GF-D8 (cell line): ENCODE results near the gene PSPN.

Experiments used
- DNase-seq: peaks from one replicate; lab custom pipeline; 2025; lab: John Stamatoyannopoulos, UW

PSPN gene, protein sequence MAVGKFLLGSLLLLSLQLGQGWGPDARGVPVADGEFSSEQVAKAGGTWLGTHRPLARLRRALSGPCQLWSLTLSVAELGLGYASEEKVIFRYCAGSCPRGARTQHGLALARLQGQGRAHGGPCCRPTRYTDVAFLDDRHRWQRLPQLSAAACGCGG

DNA sequence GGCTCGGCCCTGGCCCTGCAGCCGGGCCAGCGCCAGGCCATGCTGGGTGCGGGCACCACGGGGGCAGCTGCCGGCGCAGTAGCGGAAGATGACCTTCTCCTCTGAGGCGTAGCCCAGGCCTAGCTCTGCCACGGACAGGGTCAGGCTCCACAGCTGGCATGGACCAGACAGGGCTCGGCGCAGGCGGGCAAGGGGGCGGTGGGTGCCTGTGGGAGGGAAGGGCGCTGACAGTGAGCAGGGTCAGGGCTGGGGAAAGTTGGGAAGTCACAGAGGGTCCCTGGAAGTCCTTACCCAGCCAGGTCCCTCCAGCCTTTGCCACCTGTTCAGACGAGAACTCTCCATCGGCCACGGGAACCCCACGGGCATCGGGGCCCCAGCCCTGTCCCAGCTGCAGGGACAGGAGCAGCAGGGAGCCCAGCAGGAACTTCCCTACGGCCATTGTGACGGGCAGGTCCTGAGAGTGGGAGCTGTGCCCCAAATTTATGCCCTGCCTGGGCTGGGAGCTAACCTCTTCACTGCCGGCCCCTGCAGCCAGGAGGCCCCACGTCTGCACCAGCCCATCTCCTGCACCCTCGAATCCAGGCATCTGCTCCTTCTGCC, at the start of gene PSPN:
Gene PSPN, minus strand, starts transcription at position 523 of the 600 bp plus-strand sequence. Its CDS starts 84 bp downstream, at position 439.
- no peak for DNase-seq

DNA sequence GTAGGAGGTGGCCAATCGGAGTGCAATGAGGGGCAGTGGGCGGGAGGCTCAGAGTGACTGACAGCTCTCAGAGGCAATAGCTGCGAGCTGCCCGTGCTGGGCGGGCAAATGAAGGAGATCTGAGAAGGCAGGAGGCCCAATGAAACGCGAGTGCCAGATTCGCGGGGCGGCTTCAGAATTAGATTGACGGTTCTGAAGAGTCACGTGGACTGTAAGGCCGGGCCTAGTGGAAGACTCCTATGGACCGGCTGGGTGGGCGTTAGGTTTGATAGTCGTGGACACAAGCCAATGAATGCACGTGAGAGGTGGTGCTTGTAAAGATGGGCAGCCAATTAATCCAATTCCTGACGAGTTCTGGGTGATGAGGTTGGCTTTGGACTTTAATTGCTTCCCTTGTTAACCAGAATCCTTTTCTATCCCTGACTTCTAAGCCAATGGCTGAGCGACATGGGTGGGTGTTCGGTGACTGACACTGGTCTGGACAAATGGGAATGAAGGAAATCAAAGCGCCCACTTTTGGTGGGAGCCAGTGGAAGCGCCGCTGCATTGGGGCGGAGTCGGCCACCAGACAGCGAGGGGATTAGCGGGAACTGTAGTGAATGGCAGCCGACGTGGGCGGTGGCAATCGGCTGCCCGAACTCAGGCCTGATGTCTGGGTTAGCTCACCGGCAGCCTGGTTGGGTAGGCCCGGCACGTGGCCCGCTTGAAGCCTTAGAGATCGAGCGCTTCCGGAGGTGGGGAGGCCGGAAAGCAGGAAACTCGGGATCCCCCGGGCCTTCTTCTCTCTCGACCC, 49.4 kb upstream of the PSPN start:
- peak; percentile 100 for DNase-seq

DNA sequence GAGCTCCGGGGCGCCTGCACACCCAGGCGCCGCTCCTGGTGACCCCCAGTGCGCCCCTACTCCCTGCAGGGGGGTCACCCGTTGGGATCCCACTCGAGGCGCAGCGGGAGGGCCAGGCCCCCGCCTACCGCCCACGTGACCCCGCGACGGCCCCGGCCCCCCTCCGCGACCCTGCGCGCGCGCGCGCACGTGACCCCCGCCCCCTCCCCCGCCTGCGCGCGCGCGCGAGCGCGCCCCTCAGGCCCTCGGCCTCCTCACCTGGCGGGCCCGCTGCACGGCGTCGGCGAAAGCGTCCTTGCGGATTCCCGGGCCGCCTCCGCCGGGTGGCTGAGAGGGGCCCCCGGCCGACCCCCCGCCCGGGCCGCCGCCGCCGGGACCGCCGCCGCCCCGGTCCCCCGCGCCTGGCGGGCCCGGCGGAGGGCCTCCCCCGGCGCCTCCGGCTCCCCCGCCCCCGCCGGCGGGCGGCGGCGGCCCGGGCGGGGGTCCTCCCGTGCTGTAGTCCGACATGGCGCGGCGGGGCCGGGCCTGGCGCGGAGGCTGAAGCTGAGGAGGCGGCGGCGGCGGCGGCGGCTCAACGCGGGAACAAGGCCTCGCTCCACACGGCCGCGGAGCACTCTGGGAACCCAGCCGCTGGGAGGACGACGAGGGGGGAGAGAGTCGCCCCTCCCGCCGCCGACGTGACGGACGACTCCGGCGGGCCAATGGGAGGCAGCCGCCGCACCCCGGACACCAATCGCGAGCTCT, 48.6 kb upstream of the PSPN start, which contains the start of gene KHSRP:
Gene KHSRP, minus strand, starts transcription at position 617 of the 744 bp plus-strand sequence. Its CDS starts 110 bp downstream, at position 507.
- DNase-seq: no peak

DNA sequence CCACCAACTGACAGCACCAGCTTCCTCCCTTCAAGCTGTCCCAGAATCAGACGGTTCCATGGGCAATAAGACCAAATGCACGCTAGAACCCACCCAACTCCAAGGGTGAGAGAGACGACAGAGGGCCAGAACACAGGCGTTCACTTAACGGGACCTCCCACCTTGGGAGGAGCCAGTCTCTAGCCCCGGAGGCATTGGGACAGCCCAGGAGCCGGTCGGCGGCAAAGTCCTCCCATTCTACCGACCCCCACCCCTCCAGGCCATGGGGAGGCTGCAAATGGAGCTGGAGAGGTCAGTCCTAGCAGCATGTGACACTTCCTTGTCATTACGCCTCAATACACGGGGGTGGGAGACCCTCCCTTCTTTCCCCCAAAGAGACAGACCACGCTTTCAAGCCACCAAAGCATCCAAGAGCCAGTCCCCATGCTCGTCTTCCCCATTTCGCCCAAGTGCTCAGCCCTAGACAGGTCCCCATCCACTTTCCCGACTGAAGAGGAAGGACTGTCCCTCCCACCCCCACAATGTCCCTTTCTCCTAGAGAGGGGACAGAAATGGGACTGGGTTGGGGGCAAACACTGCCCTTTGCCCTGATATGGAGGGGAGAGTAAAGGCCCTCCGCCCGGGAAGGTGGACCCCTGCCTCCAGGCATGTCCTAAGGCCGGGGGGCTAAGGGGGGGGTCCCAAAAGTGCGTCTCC, 47.9 kb upstream of the PSPN start:
- no peak for DNase-seq

DNA sequence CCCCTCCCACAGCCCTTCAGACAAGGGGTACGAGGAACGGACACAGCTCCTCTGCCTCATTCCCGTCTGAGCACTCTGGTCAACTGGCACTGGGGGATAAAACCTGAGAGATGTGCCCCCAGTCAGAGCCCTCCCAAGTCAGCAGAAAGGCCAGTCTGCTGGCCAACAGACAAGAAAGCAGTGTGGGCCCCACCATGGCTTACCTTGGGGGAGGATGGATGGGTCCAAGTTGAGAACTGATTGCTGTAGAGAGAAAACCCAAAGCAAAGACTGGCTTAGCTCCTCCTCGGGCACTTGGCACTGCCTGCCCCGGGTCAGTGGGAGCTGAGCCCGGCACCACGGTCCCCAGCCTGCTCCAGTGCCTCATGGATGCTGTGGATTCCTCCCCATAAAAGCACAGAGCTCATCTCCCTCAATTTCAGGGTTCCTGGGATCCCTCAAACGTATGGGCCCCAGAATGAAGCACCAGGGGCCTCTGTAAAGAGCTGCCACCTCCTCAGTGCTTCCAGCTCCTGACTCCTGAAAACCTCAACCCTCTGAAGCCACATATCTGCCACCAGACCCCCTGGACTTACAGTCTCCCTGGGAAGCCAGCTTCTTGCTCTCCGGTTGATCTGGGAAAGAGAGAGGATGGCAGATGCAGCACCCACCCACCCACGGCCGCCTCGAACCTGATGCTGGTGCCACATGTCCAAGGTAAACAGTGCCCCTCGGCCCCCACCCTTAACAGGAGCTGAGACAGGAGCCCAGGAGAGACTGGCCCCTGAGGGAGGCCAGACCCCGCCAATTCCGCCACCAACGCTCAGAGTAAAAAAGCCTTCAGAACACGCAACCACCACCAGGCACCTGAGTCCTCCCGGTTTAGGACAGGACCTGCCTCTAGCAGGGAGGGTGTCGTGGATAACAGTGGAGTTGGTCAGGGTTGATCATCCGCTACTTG, 45.6 kb upstream of the PSPN start:
- no peak for DNase-seq

DNA sequence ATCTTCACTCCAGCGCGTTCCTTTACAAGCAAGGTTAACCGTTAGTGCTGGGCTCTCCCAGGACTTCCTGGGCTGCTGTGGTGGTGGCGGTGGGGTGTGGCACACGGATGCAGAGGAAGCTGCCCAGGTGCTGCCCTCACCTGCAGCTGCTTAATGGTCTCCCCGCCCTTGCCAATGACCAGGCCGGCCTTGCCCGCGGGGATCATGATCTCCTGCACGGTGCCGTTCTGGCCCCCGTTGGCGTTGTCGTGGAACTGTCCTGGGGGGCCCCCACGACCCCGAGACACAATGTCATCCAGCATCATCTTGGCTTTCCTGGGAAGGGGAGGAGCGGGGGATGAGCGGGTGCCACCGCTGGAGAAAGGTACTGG, 42.8 kb upstream of the PSPN start:
- DNase-seq: no peak

DNA sequence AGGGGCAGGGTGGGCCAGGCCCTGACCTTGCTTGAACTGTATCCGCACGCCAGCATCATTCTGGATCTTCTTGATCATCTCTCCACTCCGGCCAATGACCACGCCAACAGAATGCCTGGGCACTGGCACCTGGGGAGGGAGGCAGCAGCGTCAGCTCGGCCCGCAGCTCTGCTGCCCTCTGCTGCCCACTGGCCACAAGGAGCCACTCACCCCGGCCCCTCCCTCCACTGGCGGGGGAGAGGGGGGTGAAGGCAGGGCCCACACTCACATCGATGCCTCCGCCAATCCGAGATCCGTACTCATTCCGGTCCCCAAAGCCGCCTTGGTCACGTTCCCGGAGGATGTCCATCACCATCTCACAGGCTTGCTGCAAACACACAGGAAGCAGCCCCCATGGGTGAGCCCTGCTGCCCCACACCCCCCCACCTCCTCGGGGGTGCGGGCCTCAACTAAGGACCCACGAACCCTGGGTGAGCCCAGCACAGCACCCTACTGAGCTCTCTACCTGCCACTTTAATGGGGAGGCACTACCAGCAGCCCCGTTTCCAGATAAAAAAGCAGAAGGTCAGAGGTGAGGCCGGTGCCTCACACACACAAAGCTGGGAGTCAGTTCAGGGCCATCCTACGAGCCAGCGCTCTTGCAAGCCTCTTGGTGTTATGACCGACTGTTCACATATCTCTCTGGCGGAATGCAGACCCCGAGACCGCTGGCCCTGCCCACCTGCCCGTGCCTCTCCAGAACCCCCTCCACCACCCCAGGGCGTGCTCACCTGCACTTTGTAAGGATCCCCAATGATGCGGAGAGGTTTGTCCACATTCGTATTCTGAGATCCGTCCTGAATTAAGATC, 42.2 kb upstream of the PSPN start:
- DNase-seq: no peak

DNA sequence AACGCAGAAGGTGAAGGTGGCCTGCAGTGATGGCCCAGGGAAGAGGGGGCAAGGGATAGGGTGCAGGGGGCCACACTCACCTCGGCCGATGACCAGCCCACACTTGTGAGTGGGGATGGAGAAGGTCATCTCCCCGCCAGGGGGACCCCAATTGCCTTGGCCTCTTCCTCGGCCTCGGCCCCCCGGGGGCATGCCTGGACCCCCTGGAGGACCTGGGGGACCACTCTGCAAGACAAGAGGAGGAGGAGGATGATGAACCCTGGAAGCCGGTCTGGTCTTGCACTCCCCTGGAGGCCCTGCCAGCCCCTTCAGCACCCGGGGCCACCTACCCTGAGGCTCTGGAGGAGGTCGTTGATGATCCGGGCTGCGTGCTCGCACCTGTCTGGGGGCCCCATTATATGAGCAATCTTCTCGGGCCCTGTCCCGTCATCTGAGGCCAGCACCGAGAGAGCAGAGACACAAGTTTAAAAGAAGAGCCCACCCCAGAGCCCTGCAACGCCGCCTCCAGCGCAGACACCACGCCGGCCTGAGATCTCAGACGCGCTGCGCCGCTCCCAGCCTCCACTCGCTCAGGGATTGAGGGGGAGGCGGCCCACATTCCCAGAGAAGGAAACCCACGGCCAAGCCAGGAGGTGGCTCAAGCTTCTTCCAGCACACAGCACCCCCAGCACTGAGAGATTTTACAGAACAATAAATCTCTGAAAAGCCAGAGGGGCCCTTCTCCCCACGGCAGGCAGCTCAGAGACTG, 41.1 kb upstream of the PSPN start:
- no peak for DNase-seq

DNA sequence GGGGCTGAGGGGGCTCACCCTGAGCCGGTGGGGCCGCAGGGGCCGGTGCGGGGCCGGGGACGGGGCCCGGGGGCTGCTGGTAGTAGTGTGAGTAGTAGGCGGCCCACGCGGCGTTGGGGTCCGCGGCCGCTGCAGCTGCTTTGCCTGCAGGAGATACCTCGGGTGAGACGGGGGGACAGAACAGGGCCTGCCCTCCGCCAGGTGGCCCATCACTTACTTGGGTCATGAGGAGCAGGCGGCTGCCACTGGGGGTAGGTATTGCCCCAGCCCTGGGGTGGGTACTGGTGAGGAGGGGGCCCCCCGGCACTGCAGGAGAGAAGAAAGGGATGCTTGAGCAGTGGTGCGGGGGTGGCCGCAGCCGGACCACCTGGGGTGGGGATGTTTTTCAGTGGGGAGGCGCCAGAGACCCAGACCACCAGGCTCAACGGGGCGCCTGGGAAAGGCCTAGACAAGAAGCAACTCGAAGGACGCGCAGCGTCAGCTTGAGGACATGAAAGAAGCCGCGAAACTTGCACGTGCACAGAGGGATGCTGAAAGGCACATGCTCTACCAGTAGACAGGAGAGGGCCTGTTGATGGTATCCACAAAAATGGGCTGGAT, 40.0 kb upstream of the PSPN start:
- no peak for DNase-seq

DNA sequence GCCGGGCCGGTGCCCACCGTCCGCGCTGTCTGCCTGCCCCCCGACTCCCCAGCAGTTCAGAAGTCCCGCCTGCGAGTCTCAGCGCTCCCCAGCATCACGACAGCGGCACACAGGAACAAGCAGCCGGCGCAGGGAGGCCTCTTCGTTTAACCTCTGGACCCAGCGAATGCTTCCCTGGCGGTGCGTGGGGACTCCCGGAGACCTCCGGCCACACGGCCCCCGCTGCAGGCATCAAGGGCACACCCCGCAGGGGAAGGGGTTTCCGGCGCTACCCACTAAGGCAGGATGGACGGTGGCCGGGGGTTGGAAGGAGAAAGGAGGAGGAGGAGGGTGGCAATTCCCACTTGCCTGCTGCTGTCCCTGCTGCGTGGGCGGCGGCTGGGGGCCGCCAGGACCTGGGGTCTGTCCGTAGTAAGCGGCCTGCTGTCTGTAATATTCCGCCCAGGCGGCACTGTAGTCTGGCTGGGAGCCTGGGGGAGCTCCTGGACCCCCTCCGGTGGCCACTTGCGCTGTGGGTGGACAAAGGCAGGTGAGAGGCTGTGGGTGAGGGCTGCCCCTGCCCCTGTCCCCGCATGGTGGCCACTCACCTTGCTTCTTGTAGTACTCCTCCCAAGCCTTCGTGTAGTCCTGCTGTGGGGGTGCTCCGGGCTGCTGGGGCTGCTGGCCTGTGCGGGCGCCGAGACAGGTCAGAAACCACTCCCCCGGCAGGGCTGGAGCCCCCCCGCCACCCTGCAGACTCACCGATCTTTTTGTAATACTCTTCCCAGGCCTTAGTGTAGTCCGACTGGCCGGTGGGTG, 39.3 kb upstream of the PSPN start:
- DNase-seq: no peak

DNA sequence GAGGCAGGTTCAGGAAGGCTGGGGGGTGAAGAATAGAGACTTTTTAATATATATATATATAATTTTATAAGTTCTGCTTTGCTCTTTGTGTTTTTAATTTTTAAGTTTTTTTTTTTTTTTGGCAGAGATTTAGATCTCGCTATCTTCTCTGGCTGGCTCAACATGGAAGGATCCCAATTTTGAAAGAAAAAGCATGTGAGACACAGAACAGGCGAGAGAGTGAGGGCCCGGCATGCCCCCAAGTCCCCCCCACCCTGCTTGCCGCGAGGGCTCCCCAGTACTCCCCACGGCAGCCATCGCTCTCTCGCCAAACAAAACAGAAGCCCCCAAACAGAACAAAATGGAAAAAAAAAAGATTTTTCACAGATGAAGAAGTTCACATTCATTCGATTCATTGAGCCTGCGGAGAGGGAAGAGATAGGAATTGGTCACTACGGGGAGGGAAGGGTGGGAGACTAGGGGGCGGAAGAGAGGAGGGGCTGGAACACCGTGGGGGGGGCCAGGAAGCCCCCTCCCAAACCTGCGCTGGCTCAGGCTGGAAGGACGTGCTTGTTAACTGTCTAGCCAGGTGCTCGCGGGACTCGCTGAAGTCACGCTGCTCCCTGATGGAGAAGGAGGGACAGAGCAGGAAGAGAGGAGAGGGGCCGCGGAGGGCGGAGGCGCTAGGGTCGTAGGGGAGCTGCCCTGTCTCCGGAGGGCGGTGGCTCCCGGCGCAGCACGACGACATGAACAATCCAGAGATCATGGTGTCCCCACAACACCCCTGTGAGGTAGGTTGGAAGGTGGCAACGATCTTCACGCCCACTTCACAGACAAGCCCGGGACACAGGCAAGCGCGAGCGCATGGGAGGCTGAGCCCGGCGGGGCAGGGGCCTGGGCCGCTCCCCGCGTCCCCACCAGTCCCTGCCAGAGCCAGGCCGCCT, 38.2 kb upstream of the PSPN start:
- no peak for DNase-seq

DNA sequence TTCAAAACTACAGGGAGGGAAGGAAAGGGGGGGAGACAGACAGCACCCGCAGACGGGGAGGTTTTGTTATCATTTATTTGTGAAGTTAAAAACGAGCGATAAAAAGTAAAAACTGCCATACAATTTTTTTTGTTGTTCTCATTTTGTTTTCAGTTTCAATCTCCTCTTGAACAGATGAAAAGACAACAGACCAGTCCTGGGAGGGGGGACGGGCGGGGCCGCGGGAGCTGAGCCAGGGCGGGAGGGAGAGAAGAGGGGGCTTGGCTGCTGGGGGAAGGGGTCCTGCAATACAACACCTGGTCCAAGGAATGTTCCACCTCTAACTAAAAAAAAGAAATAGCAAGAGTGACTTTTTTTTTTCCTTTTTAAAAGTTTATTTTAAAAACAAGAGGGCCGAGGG, 37.6 kb upstream of the PSPN start:
- DNase-seq: no peak

DNA sequence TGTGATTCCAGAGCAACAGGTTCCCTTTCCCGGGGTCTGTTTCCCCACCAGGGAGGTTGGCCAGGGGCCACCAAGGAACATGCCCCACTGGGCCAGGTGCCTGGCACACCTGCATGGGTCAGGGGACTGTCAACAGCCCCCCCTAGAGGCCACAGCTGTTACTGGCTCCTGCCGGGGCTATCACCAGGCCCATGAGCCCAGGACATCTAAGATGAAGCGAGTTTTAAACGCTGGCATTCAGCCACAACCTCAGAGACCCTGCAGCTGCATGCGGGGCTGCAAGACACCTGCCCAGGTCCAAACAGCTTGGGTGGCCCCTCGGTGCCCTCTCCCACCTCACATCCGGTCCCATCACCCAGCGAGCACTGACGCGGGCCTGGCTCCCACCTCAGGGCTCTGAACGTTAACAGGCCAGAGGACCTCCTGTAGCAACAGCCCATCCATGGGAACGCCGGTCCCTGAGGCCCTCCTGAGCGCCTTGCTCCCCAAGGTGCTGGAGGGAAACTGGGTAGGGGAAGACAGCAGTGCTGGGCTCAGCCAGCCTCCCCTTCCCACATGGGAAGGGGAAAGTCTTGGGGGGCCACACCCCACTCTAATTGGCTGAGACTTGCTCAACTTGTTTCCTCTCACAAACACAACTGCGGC, 36.8 kb upstream of the PSPN start:
- no peak for DNase-seq

DNA sequence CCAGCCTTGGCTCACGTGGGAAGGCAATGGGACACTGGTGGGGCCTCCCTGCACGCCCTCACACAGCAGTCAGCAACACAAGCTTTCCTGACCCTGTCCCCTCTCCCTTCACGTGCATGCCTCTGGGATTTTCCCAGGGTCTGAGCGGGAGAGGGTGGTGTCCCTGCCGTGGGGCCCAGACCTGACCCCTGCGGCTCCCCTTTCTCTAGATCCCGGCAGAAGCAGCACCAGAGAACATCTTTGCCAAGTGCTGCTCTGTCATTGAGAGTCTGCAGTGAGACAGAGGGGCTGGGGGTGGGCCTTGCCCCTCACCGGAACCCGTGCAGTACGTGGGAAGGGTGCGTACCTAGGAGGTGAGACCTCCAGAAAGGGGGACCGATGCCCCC, 36.3 kb upstream of the PSPN start:
- DNase-seq: no peak

DNA sequence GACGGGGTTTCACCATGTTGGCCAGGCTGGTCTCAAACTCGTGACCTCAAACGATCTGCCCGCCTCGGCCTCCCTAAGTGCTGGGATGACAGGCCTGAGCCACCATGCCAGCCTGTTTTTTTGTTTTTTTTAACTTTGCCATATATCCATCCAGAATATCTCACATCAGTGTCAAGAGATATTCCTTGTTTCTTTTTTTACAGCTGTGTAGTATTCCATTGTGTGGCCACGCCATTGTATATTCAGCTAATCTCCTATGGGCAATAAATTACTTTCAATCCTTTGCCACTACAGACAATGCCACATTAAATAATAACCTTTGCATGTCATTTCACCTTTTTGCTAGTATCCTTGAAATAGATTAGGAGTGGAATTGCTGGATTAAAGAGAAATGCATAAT, 33.6 kb upstream of the PSPN start:
- no peak for DNase-seq

DNA sequence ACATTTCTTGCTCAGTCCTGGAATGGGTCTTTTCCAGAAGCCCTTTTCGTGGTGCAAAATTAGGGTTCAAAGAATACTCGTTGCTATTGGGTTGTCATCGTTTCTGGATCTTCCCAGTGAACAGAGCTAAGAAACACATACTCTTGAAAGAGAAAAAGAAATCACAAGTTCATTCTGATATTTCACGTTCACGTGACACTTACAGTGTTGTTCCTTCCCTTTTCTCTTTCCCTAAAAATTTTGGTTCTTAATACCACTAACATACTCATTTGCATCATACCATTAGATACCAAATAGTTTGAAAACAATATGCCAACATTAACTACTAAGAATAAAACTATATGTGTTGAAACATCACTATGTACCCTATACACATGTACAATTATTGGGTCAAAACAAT, 30.7 kb upstream of the PSPN start:
- no peak for DNase-seq
